HG02571 (cell line): ENCODE results near the gene APOC3.

ENCODE experiments used
- ATAC-seq: cut with Tn5 transposase; IDR thresholded peaks from one replicate; pipeline ENCODE4 v1.9.1; 2021; ENCODE audit warnings: mild to moderate bottlenecking, moderate library complexity; ENCODE audit not compliant: unreplicated experiment

APOC3 gene

DNA sequence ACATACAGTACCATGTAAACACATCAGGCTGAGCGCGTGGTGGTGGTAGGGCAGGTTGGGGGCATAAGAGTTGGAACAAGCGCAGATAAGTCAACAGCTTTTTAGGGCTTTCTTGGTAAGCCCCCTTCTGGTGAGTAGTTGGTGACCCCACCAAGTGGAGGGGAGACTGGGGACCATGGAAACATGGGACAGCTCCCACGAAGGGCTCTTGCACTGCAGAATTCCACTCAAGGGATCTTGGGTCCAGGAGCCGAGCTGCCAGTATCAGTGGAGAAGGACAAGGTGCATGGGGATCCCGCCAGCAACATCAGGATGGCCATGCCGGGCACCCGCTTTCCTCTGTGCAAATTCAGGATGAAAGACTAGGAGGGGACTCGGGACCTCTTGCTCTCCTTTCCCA is 14.0 kb downstream of the APOC3 start:
- no peak for ATAC-seq

DNA sequence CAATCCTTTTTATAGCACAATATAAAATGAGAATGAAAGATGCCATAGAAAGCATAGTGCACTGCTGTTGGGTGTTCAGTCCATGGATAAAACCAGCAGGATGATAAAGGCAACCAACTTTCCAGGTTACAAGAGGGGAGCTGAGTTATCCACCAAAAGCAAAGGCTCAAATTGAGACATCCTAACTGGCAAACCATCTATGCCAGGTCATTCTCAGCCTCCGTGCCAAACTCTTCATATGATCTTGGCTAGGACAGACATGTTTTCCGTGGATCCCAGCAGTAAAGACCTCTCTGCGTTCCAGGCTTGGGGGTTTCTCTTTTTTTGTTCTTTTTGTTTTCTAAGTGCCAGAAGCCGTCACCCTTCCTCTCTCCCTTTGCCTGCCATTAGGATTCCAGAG is 15.0 kb downstream of the APOC3 start:
- ATAC-seq = no peak

DNA sequence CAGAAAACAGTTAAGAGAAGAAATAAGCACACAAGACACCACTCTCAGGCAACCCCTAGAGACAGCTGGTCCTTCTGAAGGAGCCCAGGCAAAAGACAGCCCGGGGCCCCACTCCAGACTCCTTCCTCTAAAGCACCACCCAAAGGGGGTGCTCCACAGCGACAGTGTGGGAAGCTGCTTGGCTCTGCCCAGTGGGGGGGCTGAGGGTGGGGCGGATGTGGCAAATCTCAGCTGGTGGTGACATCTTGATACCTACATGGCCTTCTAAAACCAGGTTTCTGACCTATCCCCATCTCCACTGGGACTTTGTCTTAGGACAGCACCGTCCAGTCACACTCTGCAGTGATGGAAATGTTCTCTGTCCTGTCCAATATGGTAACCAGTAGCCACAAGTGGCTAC is 17.9 kb downstream of the APOC3 start:
- no peak for ATAC-seq

DNA sequence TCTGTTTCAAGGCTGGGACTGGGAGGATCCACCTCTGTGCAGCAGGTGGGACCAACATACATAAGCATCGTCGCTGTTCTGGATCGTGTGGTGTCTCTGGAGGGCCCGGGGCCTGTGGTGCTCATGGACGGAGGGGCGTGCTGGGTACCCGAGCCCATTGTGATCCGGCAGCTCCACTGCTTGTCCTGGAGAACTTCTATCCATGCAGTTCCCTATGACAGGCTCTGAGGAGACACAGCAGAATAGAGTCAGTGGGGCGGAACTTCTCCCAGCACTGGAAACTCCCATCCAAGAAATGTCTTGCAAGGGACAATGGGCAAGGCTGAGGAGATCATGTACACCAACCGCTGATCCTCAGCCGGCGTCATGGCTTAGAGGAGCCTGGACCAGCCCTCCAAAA is 19.4 kb downstream of the APOC3 start:
- no peak for ATAC-seq

DNA sequence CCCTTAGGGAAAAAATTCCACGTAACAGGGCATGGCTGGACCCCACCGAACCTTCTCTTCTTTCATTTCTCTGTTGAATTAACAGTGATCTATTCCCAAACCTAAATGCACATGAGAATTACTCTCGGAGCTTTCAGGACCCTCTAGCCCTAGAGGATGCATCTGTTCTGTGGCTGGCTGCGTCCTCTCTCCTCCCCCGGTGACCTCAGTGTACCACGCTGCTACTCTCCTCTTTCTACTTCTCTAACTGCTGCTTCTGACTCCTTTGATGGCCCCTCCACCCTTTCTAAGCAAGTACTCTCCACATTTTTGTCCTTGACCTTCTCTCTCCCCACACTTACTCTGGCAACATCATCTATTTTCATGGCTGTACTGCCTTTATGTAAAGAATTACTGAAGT is 19.8 kb downstream of the APOC3 start:
- no peak for ATAC-seq

DNA sequence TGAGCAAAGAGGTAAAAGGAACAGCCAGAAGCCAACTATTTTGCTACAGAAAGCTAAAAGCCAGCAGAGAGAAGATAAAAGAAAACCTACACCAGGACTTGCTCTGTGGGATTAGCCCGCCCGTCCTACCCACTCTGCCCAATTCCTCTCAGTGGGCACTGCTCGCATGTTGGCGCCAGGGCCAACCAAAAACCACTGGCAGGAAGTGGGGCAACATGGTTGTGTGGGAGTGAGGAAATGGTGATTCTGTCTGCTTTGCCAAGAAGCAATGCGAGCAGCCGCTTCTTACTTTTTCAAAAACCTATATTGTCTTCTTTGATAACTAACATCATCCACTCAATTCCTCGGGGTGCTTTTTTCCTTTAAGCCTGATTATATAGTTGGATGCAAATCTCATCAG is 21.9 kb downstream of the APOC3 start:
- ATAC-seq = no peak

DNA sequence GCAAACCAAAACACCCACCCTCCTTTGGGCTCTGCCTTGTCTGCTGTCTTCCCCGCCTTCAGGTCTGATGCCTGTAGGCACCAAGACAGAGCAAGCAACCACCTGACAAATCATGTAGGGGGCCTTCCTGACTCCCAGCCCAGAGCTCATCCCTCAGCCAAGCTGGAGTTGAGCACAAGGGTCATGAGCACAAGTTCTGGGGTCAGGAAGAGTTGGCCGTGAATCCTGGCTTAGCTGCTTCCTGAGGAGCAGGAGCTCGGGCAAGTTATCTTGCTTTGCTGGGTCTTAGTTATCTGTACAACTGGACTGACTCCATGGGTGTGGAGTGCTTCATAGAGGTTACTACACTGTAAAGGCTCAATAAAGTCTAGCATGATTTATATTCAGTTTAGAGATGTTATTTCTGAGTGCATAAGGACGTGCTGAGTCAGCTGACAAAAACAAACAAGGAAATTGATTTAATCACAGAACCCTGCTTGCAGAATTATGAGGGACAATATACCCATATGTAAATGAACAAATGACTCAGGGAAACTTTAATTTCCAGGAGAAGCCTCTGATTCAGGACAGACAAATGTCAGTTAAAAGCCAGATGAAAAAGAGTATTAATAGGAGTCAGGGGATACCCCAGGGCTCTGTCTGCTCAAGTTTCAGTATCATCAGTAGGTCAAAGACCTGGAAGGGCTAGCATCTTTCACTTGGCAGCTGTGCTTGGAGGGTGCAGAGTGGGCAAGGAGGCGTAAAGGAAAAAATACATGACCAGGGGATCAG is 22.7 kb downstream of the APOC3 start:
- ATAC-seq = no peak

DNA sequence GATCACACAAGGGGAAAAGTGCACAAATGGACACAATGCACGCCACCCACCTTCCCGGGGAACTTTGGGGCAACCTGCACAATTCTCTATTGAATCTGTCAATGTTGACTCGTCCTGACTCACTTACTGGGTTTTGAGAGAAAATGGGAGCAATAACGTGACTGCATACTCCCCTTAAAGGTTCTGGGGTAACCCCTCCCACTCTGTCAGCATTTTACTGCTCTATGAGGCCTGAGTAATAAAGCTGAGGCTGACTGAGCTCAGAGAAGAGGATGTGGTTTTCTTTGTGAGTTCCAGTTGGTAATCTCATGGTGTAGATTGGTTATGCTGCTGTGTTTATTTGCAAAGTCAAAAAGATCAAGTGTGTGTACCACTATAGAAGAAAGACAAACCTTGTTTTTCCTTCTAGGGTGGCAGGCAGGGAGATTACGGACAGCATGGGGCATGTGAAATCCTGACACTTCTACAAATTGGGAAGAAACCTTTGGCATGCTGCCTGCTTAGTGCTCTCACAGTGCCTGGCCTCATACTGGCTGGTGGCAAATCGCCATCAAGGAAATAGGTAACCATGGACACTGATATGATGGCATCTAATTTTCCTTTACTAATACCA is 23.9 kb downstream of the APOC3 start:
- ATAC-seq = peak; percentile 76

DNA sequence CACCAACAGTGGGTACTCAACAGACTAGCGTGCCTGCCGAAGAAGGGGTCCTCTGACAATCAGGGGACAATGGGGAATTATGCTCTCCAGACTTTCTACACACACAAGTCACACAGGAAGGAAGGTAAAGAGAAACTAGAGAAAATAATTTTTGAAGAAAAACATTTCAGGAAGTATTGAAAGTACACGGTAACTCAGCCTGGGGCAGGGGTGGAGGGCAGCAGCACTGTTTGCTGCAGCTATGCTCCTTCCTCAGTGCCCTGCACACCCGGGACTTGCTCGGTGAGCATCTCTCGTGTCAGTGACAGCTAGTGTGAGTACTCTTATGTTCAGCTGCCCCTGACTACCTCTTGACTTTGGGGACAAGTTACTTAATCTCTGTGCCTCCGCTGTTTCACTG is 25.7 kb downstream of the APOC3 start:
- no peak for ATAC-seq

DNA sequence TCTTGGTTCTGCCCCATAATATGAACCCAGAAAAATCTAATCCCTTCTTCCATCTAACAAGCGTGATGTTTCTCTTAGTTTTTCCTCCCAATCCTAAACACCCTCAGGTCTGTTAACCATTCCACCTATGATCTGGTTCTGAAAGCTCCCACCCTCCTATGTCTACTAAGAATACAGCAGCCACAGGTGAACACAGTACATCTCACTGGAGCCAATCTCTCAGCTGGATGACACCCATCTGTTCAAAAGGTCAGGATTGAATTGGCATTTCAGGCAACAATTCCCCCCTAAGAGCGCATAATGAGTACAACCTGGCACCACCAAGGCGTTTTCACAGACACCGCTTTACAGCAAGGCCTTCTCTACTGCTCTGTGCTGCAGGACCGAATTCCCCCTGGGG is 26.7 kb downstream of the APOC3 start:
- ATAC-seq = no peak

DNA sequence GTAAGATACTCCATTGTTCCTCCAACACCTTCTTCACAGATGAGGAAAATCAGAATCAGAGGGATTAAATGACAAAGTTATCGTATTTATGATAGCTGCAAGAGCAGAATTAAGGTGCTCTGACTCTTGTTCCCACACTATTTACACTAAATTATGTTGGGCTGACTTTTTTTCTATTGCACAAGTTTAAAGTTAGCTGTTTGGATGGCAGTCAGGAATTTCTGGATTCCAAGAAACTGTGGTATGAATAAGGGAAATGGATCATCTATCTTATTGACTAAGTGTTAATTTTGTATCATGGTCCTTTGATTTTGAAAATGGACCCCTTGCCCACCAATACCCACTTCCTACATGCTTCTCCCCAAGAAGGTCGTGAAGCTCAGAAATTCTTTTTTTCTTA is 27.6 kb downstream of the APOC3 start:
- ATAC-seq = no peak

DNA sequence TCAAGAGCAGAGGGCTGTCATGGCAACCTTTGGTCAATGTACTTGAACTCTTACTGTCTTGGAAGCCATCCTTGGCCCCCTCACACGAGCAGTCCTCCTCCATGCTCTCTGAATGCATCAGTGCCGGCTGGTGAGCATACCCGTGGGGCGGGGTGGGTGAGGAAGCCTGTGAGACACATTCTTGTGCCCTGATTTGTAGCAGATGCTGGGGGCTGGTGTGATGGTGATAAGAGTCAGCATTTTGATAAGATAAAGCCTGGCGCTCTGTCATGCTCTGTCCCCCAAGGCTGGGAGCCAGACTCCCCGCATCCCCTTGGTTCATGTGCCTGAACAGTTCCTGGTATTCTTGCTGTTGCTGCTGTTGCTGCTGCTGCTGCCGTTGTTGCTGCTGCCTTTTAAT is 28.2 kb downstream of the APOC3 start:
- ATAC-seq = no peak

DNA sequence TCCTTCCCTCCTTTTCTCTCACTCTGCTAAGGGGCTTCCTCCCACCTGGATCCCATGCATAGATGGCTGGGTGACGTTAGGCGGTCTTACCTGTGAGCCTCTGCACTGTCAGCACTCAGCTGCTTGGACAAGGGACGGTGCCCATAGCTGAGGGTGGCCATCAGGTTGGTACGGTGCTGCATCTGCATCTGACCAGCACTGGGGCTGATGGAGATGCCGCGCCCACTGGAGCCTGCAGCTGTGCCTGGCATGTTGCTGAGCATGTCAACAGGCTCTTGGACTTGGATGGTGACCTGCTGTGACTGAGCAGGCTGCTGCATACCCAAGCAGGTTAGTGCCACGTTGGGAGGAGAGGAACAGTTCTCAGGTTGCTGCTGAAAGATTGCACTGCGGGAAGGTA is 29.5 kb downstream of the APOC3 start:
- no peak for ATAC-seq

DNA sequence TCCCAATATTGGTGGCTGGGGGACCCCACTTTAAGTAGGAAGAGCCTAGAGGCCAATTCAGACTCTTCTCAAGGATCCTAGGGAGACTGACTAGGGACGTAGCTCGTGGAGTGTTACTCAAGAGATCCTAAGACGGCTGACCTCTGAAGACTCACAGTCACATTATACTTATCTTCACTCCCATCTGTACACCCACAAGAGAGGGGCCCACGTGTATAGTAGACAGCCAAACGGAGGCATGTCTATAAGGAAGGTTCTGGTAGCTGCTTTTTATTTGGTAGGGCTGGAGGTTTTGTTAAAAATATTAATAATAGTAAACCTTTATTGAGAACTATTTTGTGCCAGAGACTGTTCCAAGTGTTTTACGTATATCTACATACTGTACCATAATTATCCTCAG is 30.6 kb downstream of the APOC3 start:
- ATAC-seq = no peak

DNA sequence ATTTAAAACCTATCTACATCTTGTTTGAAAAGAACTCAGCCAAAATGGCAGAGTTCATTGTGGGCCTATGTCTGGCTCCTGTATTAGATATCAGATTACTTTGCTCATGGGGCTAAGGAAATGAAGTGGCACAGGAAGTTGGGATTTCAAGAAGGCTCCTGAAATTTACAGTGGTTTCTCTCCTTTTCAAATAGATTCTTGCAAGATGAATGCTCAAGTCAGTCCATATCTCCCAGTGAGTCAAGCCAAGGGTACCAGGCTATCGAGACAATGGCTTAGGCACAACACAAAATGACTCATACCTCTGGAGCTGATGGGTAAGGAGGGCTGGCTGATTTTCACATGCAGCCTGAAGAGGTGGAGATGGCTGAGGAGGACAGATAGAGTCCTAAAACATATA is 31.8 kb downstream of the APOC3 start:
- ATAC-seq = no peak

DNA sequence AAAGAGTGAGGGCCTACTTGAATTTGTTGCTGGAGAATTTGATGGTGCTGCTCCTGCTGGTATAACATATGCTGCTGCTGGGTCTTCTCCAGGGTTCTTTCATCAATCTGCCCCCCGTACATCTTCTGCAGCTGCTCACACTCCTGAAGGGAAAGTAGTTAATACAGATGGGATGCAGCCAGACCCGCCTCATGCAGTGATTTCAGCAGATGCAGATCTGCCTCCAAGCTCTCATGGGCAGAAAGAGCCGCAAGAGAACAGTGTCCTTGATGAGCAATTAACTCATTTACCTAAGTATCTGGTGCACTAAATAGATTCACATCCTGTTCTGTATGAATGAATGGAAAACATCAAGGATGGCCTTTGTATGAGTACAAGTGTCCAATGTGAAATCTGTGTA is 32.5 kb downstream of the APOC3 start:
- ATAC-seq = no peak

DNA sequence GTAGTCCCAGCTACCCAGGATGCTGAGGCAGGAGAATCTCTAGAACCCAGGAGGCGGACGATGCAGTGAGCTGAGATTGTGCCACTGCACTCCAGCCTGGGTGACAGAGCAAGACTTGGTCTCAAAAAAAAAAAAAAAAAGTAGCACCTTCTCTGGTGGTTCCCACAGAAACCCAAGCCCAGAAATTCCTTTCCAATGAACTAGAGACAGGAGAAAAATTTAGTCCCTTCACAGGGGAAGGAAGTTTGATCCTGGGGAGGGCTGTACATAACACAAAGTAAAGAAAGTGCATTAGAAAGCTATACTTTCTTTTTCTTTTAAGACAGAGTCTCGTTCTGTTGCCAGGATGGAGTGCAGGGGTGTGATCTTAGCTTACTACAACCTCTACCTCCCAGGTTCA is 33.2 kb downstream of the APOC3 start:
- no peak for ATAC-seq

DNA sequence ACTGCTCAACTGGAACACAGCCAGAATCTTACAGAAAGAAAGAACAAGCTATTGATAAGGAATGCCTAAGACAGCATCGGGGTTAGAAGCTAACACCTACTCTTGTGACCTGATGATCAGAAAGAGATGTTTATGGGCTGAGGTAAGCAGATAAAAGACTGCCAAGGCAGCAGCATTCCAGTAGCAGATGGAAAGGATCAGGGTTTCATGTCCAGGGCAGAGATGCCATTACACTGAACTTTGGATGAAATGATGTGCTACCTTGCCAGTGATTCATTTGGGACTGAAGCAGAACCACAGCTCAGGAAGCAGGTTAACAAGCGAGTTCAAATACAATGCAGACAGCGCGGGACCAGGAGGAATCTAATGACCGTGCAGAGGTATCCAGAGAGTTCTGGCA is 34.8 kb downstream of the APOC3 start:
- no peak for ATAC-seq

DNA sequence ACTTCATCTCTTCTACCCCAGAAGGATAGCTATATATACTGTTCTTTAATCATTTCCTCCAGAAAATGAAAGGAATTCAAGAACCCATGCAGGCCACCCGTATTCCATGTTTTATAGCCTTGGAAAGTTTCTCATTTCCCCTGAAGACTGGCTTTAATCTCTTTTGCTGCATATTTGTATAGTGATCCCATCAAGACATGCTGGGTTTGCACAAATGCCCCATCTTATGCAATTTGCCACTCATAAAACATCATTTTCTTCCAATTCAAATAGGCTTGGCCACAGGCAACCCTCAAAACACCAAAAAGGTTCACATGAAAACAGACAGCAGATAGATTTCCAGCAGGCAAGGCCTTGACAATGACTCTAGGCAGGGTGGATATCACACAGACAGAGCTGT is 36.0 kb downstream of the APOC3 start:
- ATAC-seq = no peak

DNA sequence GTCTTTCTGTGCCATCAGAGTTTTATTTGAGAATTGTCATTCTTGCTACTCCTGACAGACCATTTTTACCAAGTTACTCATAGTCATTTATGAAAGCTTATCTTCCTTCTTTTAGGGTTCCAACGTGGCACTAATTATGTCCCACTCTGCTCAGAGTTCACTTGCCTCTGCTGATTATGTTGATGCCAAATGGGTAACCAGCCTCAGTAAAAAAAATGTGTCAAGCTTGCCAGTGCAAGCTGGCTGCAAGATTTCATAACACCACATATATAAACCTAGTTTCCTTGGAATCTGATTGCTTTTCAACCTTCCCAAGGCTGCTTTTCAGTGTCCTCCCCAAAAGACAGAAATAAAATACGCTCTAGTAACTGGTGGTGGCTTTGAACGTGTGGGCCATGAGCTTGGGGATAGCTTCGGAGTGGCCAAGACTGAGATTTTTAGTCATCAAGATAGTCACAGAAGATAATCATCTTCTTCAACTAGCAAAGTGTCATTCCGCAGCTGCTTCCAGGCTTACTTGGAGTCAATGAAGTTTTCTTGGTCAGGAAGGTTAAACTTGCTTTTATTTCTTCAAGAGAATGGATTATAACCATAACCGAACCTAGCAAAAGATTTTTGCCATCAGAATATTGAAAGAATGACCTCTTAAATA is 37.2 kb downstream of the APOC3 start:
- no peak for ATAC-seq

DNA sequence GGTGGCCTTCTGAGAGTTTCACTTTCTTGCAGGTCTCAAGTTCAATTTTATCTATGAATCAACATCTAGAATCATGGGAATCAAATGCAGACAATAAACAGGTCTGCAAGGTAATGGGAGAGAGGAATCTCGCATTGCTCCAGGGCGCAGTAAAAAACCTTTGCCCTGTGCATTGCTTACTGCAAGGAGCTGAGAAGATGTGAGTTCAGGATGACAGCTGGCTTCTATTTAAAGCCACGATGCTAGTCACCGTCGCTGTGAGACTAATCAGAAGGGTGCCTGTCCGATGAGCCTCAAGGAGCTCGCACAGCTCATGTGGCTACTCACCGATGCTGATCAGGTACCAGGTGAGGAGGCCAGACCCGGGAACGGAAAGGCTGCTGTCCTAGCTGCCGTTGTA is 37.9 kb downstream of the APOC3 start:
- ATAC-seq = no peak

DNA sequence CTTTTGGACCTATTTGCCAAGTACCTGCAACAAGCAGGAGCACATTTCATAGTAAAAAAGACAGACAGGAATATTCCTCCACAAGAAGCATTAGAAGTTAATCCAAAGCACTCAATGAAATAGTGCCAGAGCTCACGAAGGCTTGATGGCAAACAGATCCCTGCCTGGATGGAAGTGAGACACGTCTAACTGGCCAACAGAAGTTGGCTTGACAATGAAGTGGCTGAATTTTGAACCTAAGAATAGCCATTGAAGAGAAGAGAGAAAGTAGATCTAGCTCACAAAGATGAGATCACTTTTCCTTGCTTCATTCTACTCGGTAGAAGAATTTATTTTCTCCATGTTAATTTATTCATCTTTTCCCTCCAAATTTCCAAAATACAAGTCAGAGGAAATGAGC is 38.4 kb downstream of the APOC3 start:
- no peak for ATAC-seq
